ENCODE data around the gene ITPR1. TPM values are rescaled to one million over a fixed set of nuclear protein-coding genes. Genes with fewer than 3 reads are reported as not detected.
A peak's percentile ranks its signal among the peaks of the same experiment; 100 is the strongest.
"Not testable (repeated sequence)": the region's sequence is repeated elsewhere in the genome, so short reads cannot be mapped to it uniquely, and the experiment has no call there.

ITPR1 gene
- 3.5 TPM for polyA plus RNA-seq (2013, experiment 1 of 4)
- 3.0 TPM for polyA plus RNA-seq (2013, experiment 2 of 4)
- polyA plus RNA-seq (2013, experiment 3 of 4) = 3.1 TPM
- polyA plus RNA-seq (2013, experiment 4 of 4) = 3.3 TPM

DNA sequence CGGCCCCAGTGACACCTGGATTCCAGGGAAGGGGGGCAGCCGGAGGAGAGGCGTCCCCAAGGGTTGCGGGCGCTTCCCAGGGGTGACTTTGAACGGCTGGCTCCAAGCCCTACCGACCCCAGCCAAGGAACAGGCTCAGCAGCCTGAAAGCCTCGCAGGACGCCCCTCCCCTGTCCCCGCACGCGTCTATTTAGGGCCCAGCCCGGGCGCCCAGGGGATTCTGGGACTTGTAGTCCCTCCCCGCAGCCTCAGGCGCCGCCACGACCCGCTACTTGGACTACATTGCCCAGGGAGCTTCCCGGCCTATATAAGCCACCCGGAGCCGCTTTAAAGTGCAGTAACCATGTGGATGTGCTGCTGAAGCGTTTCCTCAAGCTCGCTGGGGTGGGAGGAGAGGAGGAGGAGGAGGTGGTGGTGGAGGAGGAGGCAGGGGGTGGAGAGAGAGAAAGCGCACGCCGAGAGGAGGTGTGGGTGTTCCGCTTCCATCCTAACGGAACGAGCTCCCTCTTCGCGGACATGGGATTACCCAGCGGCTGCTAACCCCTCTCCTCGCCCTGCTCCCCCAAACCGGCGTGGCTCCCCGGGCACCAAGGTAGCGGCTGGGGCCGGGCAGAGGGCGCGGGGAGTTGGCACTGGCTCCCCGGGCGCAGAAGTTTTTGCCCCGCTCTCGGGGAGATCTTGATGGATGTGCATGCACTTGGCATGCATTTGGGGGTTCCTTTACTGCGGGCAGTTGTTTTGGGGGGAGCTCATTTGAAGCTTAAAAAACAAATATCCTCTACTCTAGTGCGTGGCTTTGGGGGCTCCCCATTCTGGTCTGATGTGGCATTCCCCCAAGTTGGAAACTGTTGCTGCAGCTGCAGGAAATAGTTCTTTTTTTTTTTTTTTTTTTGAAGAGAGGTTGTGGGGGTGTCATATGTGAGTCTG, at the start of gene ITPR1:
Gene ITPR1 (plus strand): TSS at position 335 of the 927 bp plus-strand sequence. CDS start 23,144 bp downstream, outside the sequence.
- H3K9me3 ChIP-seq (ENCODE audit: control insufficient read depth, low read length) = no peaks in the 10 kb centered on the region
- WGBS, 2 experiments = 0 to 1% methylated on average over 47 of the region's 47 CpGs
- peak within 1 kb of the TSS; percentile 52 for H3K27ac ChIP-seq (ENCODE audit: insufficient read depth, low read depth, low read length, poor library complexity, severe bottlenecking)
- peaks cover 45% of the 10 kb centered on the region for H3K27me3 ChIP-seq (ENCODE audit: control insufficient read depth, insufficient read depth, low read length, poor library complexity, severe bottlenecking)
- H3K4me1 ChIP-seq (ENCODE audit: control insufficient read depth, insufficient read depth, low read length) = peaks cover 4% of the 10 kb centered on the region
- peak within 1 kb of the TSS; percentile 74 for H3K4me3 ChIP-seq (ENCODE audit: insufficient read depth, low read depth, low read length)
- H3K36me3 ChIP-seq (ENCODE audit: control insufficient read depth, insufficient read depth, low read length) = no peaks in the 10 kb centered on the region

DNA sequence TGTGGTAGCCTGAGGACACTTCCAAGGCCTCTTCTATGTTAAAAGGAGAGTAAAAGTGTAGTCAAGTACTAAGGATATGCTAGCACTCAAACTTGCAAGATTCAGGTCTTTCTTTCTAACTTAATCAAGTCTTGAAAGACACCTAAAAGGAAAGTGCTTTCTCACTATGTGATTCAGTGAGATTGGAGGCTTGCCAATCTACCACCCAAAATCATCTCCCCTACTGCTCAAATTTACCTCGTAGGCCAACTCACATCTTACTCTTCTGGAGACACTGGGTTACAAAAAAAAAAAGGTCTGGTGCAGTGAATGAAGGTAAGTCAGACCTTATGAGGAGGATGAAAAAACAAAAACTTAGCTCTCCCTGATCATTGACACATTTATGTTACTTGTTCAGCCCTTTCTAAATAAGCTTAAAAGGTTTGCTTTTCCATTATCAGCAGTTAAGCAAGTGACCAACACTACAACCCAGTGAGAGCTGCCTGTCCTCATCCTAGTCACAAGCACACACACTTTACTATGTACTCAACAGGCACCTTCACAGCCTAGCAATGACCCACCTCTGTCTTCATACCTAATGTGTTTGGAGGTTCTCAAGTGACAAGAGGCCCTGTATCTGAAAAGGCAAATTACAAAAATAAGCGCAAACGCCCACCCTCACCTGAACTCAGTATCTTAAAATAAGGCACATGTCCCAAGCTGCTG, 45.7 kb upstream of the ITPR1 start:
- H3K4me3 ChIP-seq (ENCODE audit: insufficient read depth, low read depth, low read length) = no peak overlapping the region
- no peak overlapping the region for H3K27ac ChIP-seq (ENCODE audit: insufficient read depth, low read depth, low read length, poor library complexity, severe bottlenecking)
- no peaks in the 10 kb centered on the region for H3K9me3 ChIP-seq (ENCODE audit: control insufficient read depth, low read length)
- no peaks in the 10 kb centered on the region for H3K27me3 ChIP-seq (ENCODE audit: control insufficient read depth, insufficient read depth, low read length, poor library complexity, severe bottlenecking)
- no peaks in the 10 kb centered on the region for H3K4me1 ChIP-seq (ENCODE audit: control insufficient read depth, insufficient read depth, low read length)
- WGBS, 2 experiments = 89 to 98% methylated on average over 2 of the region's 3 CpGs
- H3K36me3 ChIP-seq (ENCODE audit: control insufficient read depth, insufficient read depth, low read length) = no peaks in the 10 kb centered on the region

DNA sequence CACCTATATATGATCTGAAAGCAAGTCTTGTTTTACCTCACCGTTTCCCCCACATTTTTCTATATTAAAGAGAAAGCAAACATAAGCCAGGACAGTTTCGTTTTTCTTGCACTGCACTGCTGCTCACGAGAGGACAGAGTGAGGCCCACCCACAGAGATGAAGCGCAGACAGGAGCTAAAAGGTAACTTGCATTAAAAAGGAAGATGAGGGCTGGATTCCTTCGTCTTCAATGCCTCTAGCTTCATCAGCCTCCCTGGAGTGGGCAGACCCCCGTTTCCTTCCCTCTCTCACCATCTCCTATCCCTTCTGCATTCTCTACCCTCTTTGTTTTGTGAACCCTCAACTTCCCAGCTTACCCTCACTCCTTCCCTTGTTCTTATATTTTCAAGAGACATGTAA, 45.0 kb upstream of the ITPR1 start:
- WGBS, 2 experiments = 47 to 48% methylated on average over 6 of the region's 6 CpGs
- Histone ChIP-seq H3K36me3 (ENCODE audit: control insufficient read depth, insufficient read depth, low read length) (no peaks in the 10 kb centered on the region), H3K4me3 (ENCODE audit: insufficient read depth, low read depth, low read length) (no peak overlapping the region), H3K27me3 (ENCODE audit: control insufficient read depth, insufficient read depth, low read length, poor library complexity, severe bottlenecking) (no peaks in the 10 kb centered on the region), H3K4me1 (ENCODE audit: control insufficient read depth, insufficient read depth, low read length) (no peaks in the 10 kb centered on the region), H3K9me3 (ENCODE audit: control insufficient read depth, low read length) (no peaks in the 10 kb centered on the region), H3K27ac (ENCODE audit: insufficient read depth, low read depth, low read length, poor library complexity, severe bottlenecking) (no peak overlapping the region)

- Histone ChIP-seq H3K4me3 (ENCODE audit: insufficient read depth, low read depth, low read length) (no peak overlapping the region), H3K9me3 (ENCODE audit: control insufficient read depth, low read length) (no peaks in the 10 kb centered on the region), H3K4me1 (ENCODE audit: control insufficient read depth, insufficient read depth, low read length) (no peaks in the 10 kb centered on the region), H3K27me3 (ENCODE audit: control insufficient read depth, insufficient read depth, low read length, poor library complexity, severe bottlenecking) (no peaks in the 10 kb centered on the region), H3K36me3 (ENCODE audit: control insufficient read depth, insufficient read depth, low read length) (no peaks in the 10 kb centered on the region), H3K27ac (ENCODE audit: insufficient read depth, low read depth, low read length, poor library complexity, severe bottlenecking) (no peak overlapping the region)
- WGBS, 2 experiments = 97 to 98% methylated on average over 4 to 5 of the region's 5 CpGs
Measured at GRCh38 chr3:4449043-4449805, 43.9 kb upstream of the ITPR1 start.

DNA sequence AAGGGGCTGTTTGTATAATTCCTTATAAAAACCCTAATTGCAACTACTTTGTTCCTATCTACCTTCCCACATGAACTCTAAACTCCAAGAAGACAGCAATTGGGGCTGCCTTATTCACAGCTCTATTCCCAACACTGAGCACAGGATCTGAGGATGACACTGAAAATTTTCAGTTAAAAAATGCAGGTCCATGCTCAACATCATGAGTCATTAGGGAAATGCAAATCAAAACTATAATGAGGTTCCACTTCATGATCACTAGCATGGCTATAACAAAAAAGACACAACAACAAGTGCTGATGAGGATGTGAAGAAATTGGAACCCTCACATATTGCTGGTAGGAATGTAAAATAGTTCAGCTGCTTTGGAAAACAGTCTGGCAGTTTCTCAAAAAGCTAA, 39.0 kb upstream of the ITPR1 start:
- no peaks in the 10 kb centered on the region for H3K36me3 ChIP-seq (ENCODE audit: control insufficient read depth, insufficient read depth, low read length)
- H3K9me3 ChIP-seq (ENCODE audit: control insufficient read depth, low read length) = no peaks in the 10 kb centered on the region
- no peaks in the 10 kb centered on the region for H3K27me3 ChIP-seq (ENCODE audit: control insufficient read depth, insufficient read depth, low read length, poor library complexity, severe bottlenecking)
- no peak overlapping the region for H3K27ac ChIP-seq (ENCODE audit: insufficient read depth, low read depth, low read length, poor library complexity, severe bottlenecking)
- no peaks in the 10 kb centered on the region for H3K4me1 ChIP-seq (ENCODE audit: control insufficient read depth, insufficient read depth, low read length)
- no peak overlapping the region for H3K4me3 ChIP-seq (ENCODE audit: insufficient read depth, low read depth, low read length)

DNA sequence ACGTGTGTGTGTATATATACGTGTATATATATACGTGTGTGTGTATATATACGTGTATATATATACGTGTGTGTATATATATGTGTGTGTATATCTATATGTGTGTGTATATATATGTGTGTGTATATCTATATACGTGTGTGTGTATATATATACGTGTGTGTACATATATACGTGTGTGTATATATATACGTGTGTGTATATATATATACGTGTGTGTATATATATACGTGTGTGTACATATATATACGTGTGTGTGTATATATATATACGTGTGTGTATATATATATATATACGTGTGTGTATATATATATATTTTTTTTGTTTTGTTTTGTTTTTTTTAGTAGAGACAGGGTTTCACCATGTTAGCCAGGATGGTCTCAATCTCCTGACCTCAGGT, 36.4 kb upstream of the ITPR1 start:
- not testable (repeated sequence) for H3K27me3 ChIP-seq (ENCODE audit: control insufficient read depth, insufficient read depth, low read length, poor library complexity, severe bottlenecking); H3K4me1 ChIP-seq (ENCODE audit: control insufficient read depth, insufficient read depth, low read length); H3K27ac ChIP-seq (ENCODE audit: insufficient read depth, low read depth, low read length, poor library complexity, severe bottlenecking); H3K36me3 ChIP-seq (ENCODE audit: control insufficient read depth, insufficient read depth, low read length); H3K4me3 ChIP-seq (ENCODE audit: insufficient read depth, low read depth, low read length); H3K9me3 ChIP-seq (ENCODE audit: control insufficient read depth, low read length)
- 97% methylated on average over 11 to 12 of the region's 14 CpGs for WGBS, 2 experiments

- Histone ChIP-seq H3K27ac (ENCODE audit: insufficient read depth, low read depth, low read length, poor library complexity, severe bottlenecking) (no peak overlapping the region), H3K27me3 (ENCODE audit: control insufficient read depth, insufficient read depth, low read length, poor library complexity, severe bottlenecking) (no peaks in the 10 kb centered on the region), H3K4me3 (ENCODE audit: insufficient read depth, low read depth, low read length) (no peak overlapping the region), H3K4me1 (ENCODE audit: control insufficient read depth, insufficient read depth, low read length) (no peaks in the 10 kb centered on the region), H3K9me3 (ENCODE audit: control insufficient read depth, low read length) (no peaks in the 10 kb centered on the region), H3K36me3 (ENCODE audit: control insufficient read depth, insufficient read depth, low read length) (no peaks in the 10 kb centered on the region)
- 81 to 100% methylated on average over 1 of the region's 3 CpGs for WGBS, 2 experiments
Measured at GRCh38 chr3:4458961-4459360, 34.2 kb upstream of the ITPR1 start.

GRCh38 chr3:4460334-4460733, 32.8 kb upstream of the ITPR1 start:
- WGBS, 2 experiments = 89 to 93% methylated on average over 4 of the region's 4 CpGs
- no peaks in the 10 kb centered on the region for H3K27me3 ChIP-seq (ENCODE audit: control insufficient read depth, insufficient read depth, low read length, poor library complexity, severe bottlenecking)
- no peaks in the 10 kb centered on the region for H3K36me3 ChIP-seq (ENCODE audit: control insufficient read depth, insufficient read depth, low read length)
- no peaks in the 10 kb centered on the region for H3K4me1 ChIP-seq (ENCODE audit: control insufficient read depth, insufficient read depth, low read length)
- H3K27ac ChIP-seq (ENCODE audit: insufficient read depth, low read depth, low read length, poor library complexity, severe bottlenecking) = no peak overlapping the region
- no peaks in the 10 kb centered on the region for H3K9me3 ChIP-seq (ENCODE audit: control insufficient read depth, low read length)
- no peak overlapping the region for H3K4me3 ChIP-seq (ENCODE audit: insufficient read depth, low read depth, low read length)

- no peak overlapping the region for H3K4me3 ChIP-seq (ENCODE audit: insufficient read depth, low read depth, low read length)
- H3K27ac ChIP-seq (ENCODE audit: insufficient read depth, low read depth, low read length, poor library complexity, severe bottlenecking) = no peak overlapping the region
- H3K36me3 ChIP-seq (ENCODE audit: control insufficient read depth, insufficient read depth, low read length) = no peaks in the 10 kb centered on the region
- WGBS, 2 experiments = 85 to 96% methylated on average over 2 of the region's 2 CpGs
- H3K4me1 ChIP-seq (ENCODE audit: control insufficient read depth, insufficient read depth, low read length) = no peaks in the 10 kb centered on the region
- H3K27me3 ChIP-seq (ENCODE audit: control insufficient read depth, insufficient read depth, low read length, poor library complexity, severe bottlenecking) = no peaks in the 10 kb centered on the region
- no peaks in the 10 kb centered on the region for H3K9me3 ChIP-seq (ENCODE audit: control insufficient read depth, low read length)
Measured at GRCh38 chr3:4461468-4462090, 31.6 kb upstream of the ITPR1 start.

Measured in ectodermal cell (in vitro differentiated cells).